HCT116 (cell line): ENCODE data around the gene ELOB. TPM values are rescaled to one million over a fixed set of nuclear protein-coding genes. Genes with fewer than 3 reads are reported as not detected.

ENCODE experiments used
- ATAC-seq: fragments of 200-7000 bp; cut with Tn5 transposase; 2 replicates; pipeline ENCODE4 v1.9.1; 2020; ENCODE audit warnings: mild to moderate bottlenecking, moderate library complexity
- BruUV-seq: library from RNA; stranded (reverse); fragments of 400-500 nt; replicated peaks from 2 replicates; lab custom pipeline; 2021; lab: Mats Ljungman, UMichigan
- CTCF ChIA-PET: fragments of 300-600 bp; sonication (Branson Sonifier 250); formaldehyde crosslinking; loops from one replicate; lab custom pipeline; 2021; ENCODE audit warnings: antibody characterized with exemption; lab: Charles Lee
- POLR2A ChIA-PET: fragments of 300-600, 350-600 bp; sonication (Branson Sonifier 250); formaldehyde crosslinking; loops from one replicate; lab custom pipeline; 2021; ENCODE audit warnings: antibody characterized with exemption; lab: Charles Lee
- RAD21 ChIA-PET, 2 experiments: fragments of 300-600 bp; sonication (Branson Sonifier 250); formaldehyde crosslinking; loops; one replicate each; lab custom pipeline; 2023; ENCODE audit warnings: low total read pairs in 2 of 2; ENCODE audit not compliant: uncharacterized antibody in 2 of 2, unreplicated experiment in 2 of 2, low non-redundant PET in 1 of 2; lab: Charles Lee
- DNase-seq: peaks from one replicate; pipeline ENCODE4 v3.0.0-alpha.2; 2010; ENCODE audit warnings: low read depth, low spot score
- H2AFZ ChIP-seq: fragments of 200-600 bp; shearing (Covaris generic), sonication (generic); 2 replicates; pipeline ENCODE4 v1.6.1; 2017; ENCODE audit warnings: low read depth, mixed run types, mixed read lengths, antibody characterized with exemption, low read length; ENCODE audit not compliant: poor library complexity, severe bottlenecking
- H3K27ac ChIP-seq: 2 replicates; pipeline ENCODE4 v1.5.1; 2012; ENCODE audit warnings: low read depth, low read length
- H3K27me3 ChIP-seq: fragments of 200-600 bp; sonication (generic); 2 replicates; pipeline ENCODE4 v1.6.1; 2016; ENCODE audit warnings: mixed run types, low read length, mixed read lengths; ENCODE audit not compliant: insufficient read depth
- H3K36me3 ChIP-seq, 2 experiments: fragments of 200-500 bp in 1 of 2; fragments of 200-600 bp in 1 of 2; sonication (Bioruptor generic) in 1 of 2; sonication (generic) in 1 of 2; 2 replicates each; pipeline versions ENCODE4 v1.5.1 to v1.6.1; 2014 to 2016; ENCODE audit warnings: low read length in 2 of 2, inconsistent platforms in 1 of 2, mixed read lengths in 1 of 2, mixed run types in 1 of 2; ENCODE audit not compliant: insufficient read depth in 2 of 2, control insufficient read depth in 1 of 2
- H3K4me1 ChIP-seq, 2 experiments: fragments of 200-600 bp in 1 of 2; sonication (generic) in 1 of 2; 2 replicates each; pipeline versions ENCODE4 v1.5.1 to v1.6.1; 2012 to 2017; ENCODE audit warnings: low read length in 2 of 2, inconsistent platforms in 1 of 2, mild to moderate bottlenecking in 1 of 2, mixed read lengths in 1 of 2, mixed run types in 1 of 2, moderate library complexity in 1 of 2; ENCODE audit not compliant: insufficient read depth in 2 of 2, control insufficient read depth in 1 of 2
- H3K4me2 ChIP-seq: fragments of 200-600 bp; sonication (generic); 2 replicates; pipeline ENCODE4 v1.6.1; 2017; ENCODE audit warnings: mixed run types, low read length, mixed read lengths
- H3K4me3 ChIP-seq, 2 experiments: fragments of 200-600 bp in 1 of 2; sonication (generic) in 1 of 2; replicated peaks in 1 of 2; 2 replicates each; pipeline ENCODE4 v1.5.1; 2011 to 2016; ENCODE audit warnings: low read length in 2 of 2, control low read depth in 1 of 2, low read depth in 1 of 2, mild to moderate bottlenecking in 1 of 2, mixed read lengths in 1 of 2, mixed run types in 1 of 2
- H3K79me2 ChIP-seq: fragments of 200-600 bp; sonication (generic); 2 replicates; pipeline ENCODE4 v1.6.1; 2017; ENCODE audit warnings: mild to moderate bottlenecking, mixed run types, low read length, moderate library complexity, mixed read lengths; ENCODE audit not compliant: insufficient read depth
- H3K9ac ChIP-seq: fragments of 200-600 bp; sonication (generic); 2 replicates; pipeline ENCODE4 v1.6.1; 2016; ENCODE audit warnings: low read length, mixed read lengths
- H3K9me2 ChIP-seq: fragments of 200-600 bp; sonication (generic), shearing (Covaris generic); 2 replicates; pipeline ENCODE4 v1.6.1; 2017; ENCODE audit warnings: mixed run types, mild to moderate bottlenecking, moderate library complexity; ENCODE audit not compliant: insufficient read depth
- H3K9me3 ChIP-seq, 2 experiments: fragments of 200-500 bp in 1 of 2; fragments of 200-600 bp in 1 of 2; sonication (Bioruptor generic) in 1 of 2; sonication (generic) in 1 of 2; 2 replicates each; pipeline ENCODE4 v1.6.1; 2014 to 2017; ENCODE audit warnings: low read length in 2 of 2, mixed read lengths in 2 of 2, inconsistent platforms in 1 of 2, low read depth in 1 of 2, mild to moderate bottlenecking in 1 of 2, mixed run types in 1 of 2, moderate library complexity in 1 of 2; ENCODE audit not compliant: control insufficient read depth in 1 of 2, insufficient read depth in 1 of 2
- H4K20me1 ChIP-seq: fragments of 200-600 bp; sonication (generic), shearing (Covaris generic); 2 replicates; pipeline ENCODE4 v1.6.1; 2017; ENCODE audit warnings: mixed run types, mild to moderate bottlenecking, moderate library complexity; ENCODE audit not compliant: insufficient read depth
- ATF3 ChIP-seq: IDR thresholded peaks from 2 replicates; pipeline ENCODE4 v1.6.1; 2012
- CEBPB ChIP-seq: IDR thresholded peaks from 2 replicates; pipeline ENCODE4 v1.6.1; 2012; ENCODE audit warnings: low read depth
- EGR1 ChIP-seq: IDR thresholded peaks from 2 replicates; pipeline ENCODE4 v1.6.1; 2012; ENCODE audit warnings: low read depth
- POLR2A ChIP-seq: IDR thresholded peaks from 2 replicates; pipeline ENCODE4 v1.7.0; 2011; ENCODE audit warnings: borderline replicate concordance; ENCODE audit not compliant: insufficient read depth, insufficient read length; ENCODE audit errors: extremely low read depth
- REST ChIP-seq: IDR thresholded peaks from 2 replicates; pipeline ENCODE4 v1.6.1; 2012; ENCODE audit warnings: low read depth
- SIN3A ChIP-seq: IDR thresholded peaks from 2 replicates; pipeline ENCODE4 v1.6.1; 2012; ENCODE audit warnings: low read depth
- SP1 ChIP-seq: IDR thresholded peaks from 2 replicates; pipeline ENCODE4 v1.6.1; 2012; ENCODE audit warnings: low read depth
- SRF ChIP-seq: IDR thresholded peaks from 2 replicates; pipeline ENCODE4 v1.6.1; 2012; ENCODE audit warnings: low read depth
- TCF7L2 ChIP-seq: IDR thresholded peaks from 2 replicates; pipeline ENCODE4 v1.7.0; 2011; ENCODE audit warnings: borderline replicate concordance, inconsistent platforms; ENCODE audit not compliant: insufficient read depth, insufficient read length; ENCODE audit errors: extremely low read depth
- YY1 ChIP-seq: IDR thresholded peaks from 2 replicates; pipeline ENCODE4 v1.6.1; 2011; ENCODE audit warnings: low read length, low read depth, moderate library complexity, mild to moderate bottlenecking; ENCODE audit not compliant: insufficient replicate concordance; ENCODE audit errors: extremely low read depth
- intact Hi-C: fragments of 100-400 bp; cut with micrococcal nuclease; formaldehyde crosslinking; loops from 2 replicates; pipeline ENCODE4 v1.10.0; 2022
- total RNA-seq: library from RNA; stranded (reverse); gene quantifications from one replicate; pipeline ENCODE4 v1.2.1, GENCODE V29; 2021; ENCODE audit not compliant: unreplicated experiment

Gene ELOB
- total RNA-seq, 1 experiment from 2014 or later: 239 TPM

- POLR2A ChIA-PET: no interaction called here
- Histone ChIP-seq H3K9me2 (no peaks in the 10 kb centered on the region; the same call in 1 of the 2 replicates), H3K4me3 (no peak overlapping the region), H3K27ac (no peak overlapping the region), H2AFZ (no peak overlapping the region), H3K36me3 (no peaks in the 10 kb centered on the region), H3K9me3 (no peaks in the 10 kb centered on the region), H3K4me1 (peaks cover 8 to 20% of the 10 kb centered on the region in 2 experiments), H3K9ac (no peak overlapping the region), H3K27me3 (no peaks in the 10 kb centered on the region), H4K20me1 (no peaks in the 10 kb centered on the region), H3K79me2 (no peaks in the 10 kb centered on the region), H3K4me2 (no peak overlapping the region)
- ATAC-seq (no peak), DNase-seq (no peak)
- no TSS peak for BruUV-seq
- TF ChIP-seq YY1: no peak
- no peak for TF ChIP-seq SRF
- TF ChIP-seq REST: no peak
- TF ChIP-seq ATF3: no peak
- TF ChIP-seq POLR2A: no peak
- TF ChIP-seq EGR1: no peak
- TF ChIP-seq CEBPB: no peak
- no peak for TF ChIP-seq TCF7L2
- TF ChIP-seq SIN3A: no peak
- TF ChIP-seq SP1: no peak
- RAD21 ChIA-PET: no interaction called here
- intact Hi-C loops: no loop called here
- CTCF ChIA-PET: no interaction called here
Measured at GRCh38 chr16:2795395-2796143, 18.5 kb upstream of the ELOB start.
